GM19240 (cell line): Measurements from ENCODE around the gene CACNA1H.
"Not testable (repeated sequence)": the region's sequence is repeated elsewhere in the genome, so short reads cannot be mapped to it uniquely, and the experiment has no call there.

Experiments
- DNase-seq: peaks from one replicate; pipeline ENCODE4 v3.0.0; 2011; ENCODE audit warnings: low spot score; ENCODE audit not compliant: insufficient read length

Gene CACNA1H

GRCh38 chr16:1264345-1265089 is 111.6 kb downstream of the CACNA1H start:
- DNase-seq = no peak

GRCh38 chr16:1265090-1265630 is 112.3 kb downstream of the CACNA1H start:
- no peak for DNase-seq

- DNase-seq = no peak
Measured at GRCh38 chr16:1265826-1266225, 112.9 kb downstream of the CACNA1H start.

GRCh38 chr16:1269418-1269817 is 116.5 kb downstream of the CACNA1H start:
- DNase-seq = not testable (repeated sequence)

- no peak for DNase-seq
Measured at GRCh38 chr16:1271380-1271723, 118.4 kb downstream of the CACNA1H start.
